Motor neuron (in vitro differentiated cells): ENCODE results near the gene PPP1R17. TPM values are rescaled to one million over a fixed set of nuclear protein-coding genes. Genes with fewer than 3 reads are reported as not detected.
A peak's percentile ranks its signal among the peaks of the same experiment; 100 is the strongest.

ENCODE experiments used
- ATAC-seq, 8 experiments: fragments of 200-7000 bp; cut with Tn5 transposase; replicated peaks in 6 of 8; 2 replicates each; pipeline ENCODE4 v1.8.0; 2021; ENCODE audit warnings: mild to moderate bottlenecking in 8 of 8, moderate library complexity in 8 of 8
- H3K27ac ChIP-seq, 2 donors: fragments of 250-450 bp; sonication (Bioruptor Pico); 2 replicates each; pipeline ENCODE4 v1.9.0; 2021; ENCODE audit warnings: antibody characterized with exemption in 2 of 2, mild to moderate bottlenecking in 2 of 2, moderate library complexity in 1 of 2
- H3K4me1 ChIP-seq, 2 donors: fragments of 250-450 bp; sonication (Bioruptor Pico); replicated peaks in 1 of 2; 2 replicates each; pipeline ENCODE4 v1.6.1; 2021; ENCODE audit warnings: antibody characterized with exemption in 2 of 2, mild to moderate bottlenecking in 2 of 2, moderate library complexity in 1 of 2
- H3K4me3 ChIP-seq, 5 donors: fragments of 250-450 bp; sonication (Bioruptor Pico); 2 replicates each; pipeline ENCODE4 v1.9.0; 2021; ENCODE audit warnings: antibody characterized with exemption in 5 of 5, mild to moderate bottlenecking in 5 of 5, moderate library complexity in 4 of 5
- WGBS, 10 experiments: fragments of 450-650 bp; shearing (Covaris generic); methylation state at CpG; one replicate each; pipeline ENCODE4 v1.0.0; 2022; 5-methylcytosine and 5-hydroxymethylcytosine counted together
- in situ Hi-C, 9 experiments: fragments of 400-800 bp; cut with MboI; loops; one replicate each; pipeline ENCODE4 v1.15.0; 2021; ENCODE audit warnings: low sequenced_read_pairs in 9 of 9, low pct_unique_long_range_greater_than_20kb in 2 of 9; ENCODE audit not compliant: unreplicated experiment in 9 of 9
- total RNA-seq, 8 experiments: library from RNA; unstranded; fragments of 300-600 nt; gene quantifications; 2 replicates each; pipeline versions ENCODE4 v1.2.3 to v1.2.4, GENCODE V29; 2022

PPP1R17 gene
- total RNA-seq = 100 to 1,000 TPM in 1 of 8 experiments, 10 to 100 TPM in 3, 1 to 10 TPM in 2, under 1 TPM in 2; 0.61 to 111 (median 13.0) TPM

- peak; percentile 71 to 89 (median 80) for ATAC-seq
- no peak within 1 kb of the TSS for H3K27ac ChIP-seq
- H3K4me1 ChIP-seq = peaks cover 35 to 65% of the 10 kb centered on the region in 2 donors
- in situ Hi-C loops = no loop called here
- peak within 1 kb of the TSS in 4 of 5 donors; percentile 10 to 37 (median 18) for H3K4me3 ChIP-seq
- WGBS, 10 experiments = 10 to 71% (median 43%) methylated on average over 1 to 12 of the region's 14 CpGs; no CpG with 5 or more reads in 2 of the 10 experiments
Measured at GRCh38 chr7:31687024-31687748, at the start of gene PPP1R17. PPP1R17 (plus strand) TSS chr7:31687215; CDS start chr7:31692442, 5,227 bp downstream.

- in situ Hi-C loops = loop anchor here in 7 of 9 experiments (10.0 to 25.0 kb wide), 5 partner anchors 94 to 653 kb away; no protein-coding TSS in a partner anchor
- ATAC-seq = no peak
- H3K4me3 ChIP-seq = no peak overlapping the region
- no peak overlapping the region for H3K27ac ChIP-seq
- no peaks in the 10 kb centered on the region for H3K4me1 ChIP-seq
- WGBS, 10 experiments = 0 to 100% (median 63%) methylated on average over 1 to 3 of the region's 3 CpGs
Measured at GRCh38 chr7:31640381-31640780, 46.6 kb upstream of the PPP1R17 start.

GRCh38 chr7:31642681-31643115 lies 44.3 kb upstream of the PPP1R17 start:
- H3K4me1 ChIP-seq = no peaks in the 10 kb centered on the region
- no peak for ATAC-seq
- in situ Hi-C loops = loop anchor here in 7 of 9 experiments (10.0 to 25.0 kb wide), 5 partner anchors 92 to 655 kb away; no protein-coding TSS in a partner anchor
- 0 to 97% (median 47%) methylated on average over 1 to 5 of the region's 5 CpGs; no CpG with 5 or more reads in 1 of the 10 experiments for WGBS, 10 experiments
- no peak overlapping the region for H3K27ac ChIP-seq
- H3K4me3 ChIP-seq = no peak overlapping the region

- Histone ChIP-seq H3K4me1 (peaks cover 5 to 15% of the 10 kb centered on the region in 2 donors), H3K27ac (no peak overlapping the region), H3K4me3 (no peak overlapping the region)
- WGBS, 10 experiments = 31 to 100% (median 82%) methylated on average over 2 to 4 of the region's 4 CpGs; no CpG with 5 or more reads in 1 of the 10 experiments
- in situ Hi-C loops = loop anchor here in 7 of 9 experiments (10.0 to 25.0 kb wide), 5 partner anchors 88 to 660 kb away; no protein-coding TSS in a partner anchor
- ATAC-seq = peak in 1 of 8 experiments; percentile 59
Measured at GRCh38 chr7:31646942-31647341, 40.1 kb upstream of the PPP1R17 start.

- H3K27ac ChIP-seq = no peak overlapping the region
- ATAC-seq = no peak
- in situ Hi-C loops = loop anchor here in 7 of 9 experiments (10.0 to 25.0 kb wide), 5 partner anchors 87 to 660 kb away; no protein-coding TSS in a partner anchor
- H3K4me1 ChIP-seq = peaks cover 5 to 15% of the 10 kb centered on the region in 2 donors
- 29 to 100% (median 76%) methylated on average over 2 to 7 of the region's 7 CpGs; no CpG with 5 or more reads in 1 of the 10 experiments for WGBS, 10 experiments
- H3K4me3 ChIP-seq = no peak overlapping the region
Measured at GRCh38 chr7:31647511-31647910, 39.5 kb upstream of the PPP1R17 start.

- no peak for ATAC-seq
- no peak overlapping the region for H3K4me3 ChIP-seq
- whole genome bisulfite sequencing, 10 experiments = 60 to 100% (median 83%) methylated on average over 1 of the region's 1 CpG; no CpG with 5 or more reads in 5 of the 10 experiments
- in situ Hi-C loops = loop anchor here in 7 of 9 experiments (10.0 to 25.0 kb wide), 5 partner anchors 87 to 661 kb away; no protein-coding TSS in a partner anchor
- no peak overlapping the region for H3K27ac ChIP-seq
- H3K4me1 ChIP-seq = peaks cover 5 to 15% of the 10 kb centered on the region in 2 donors
Measured at GRCh38 chr7:31648288-31648687, 38.7 kb upstream of the PPP1R17 start.

GRCh38 chr7:31648880-31649279 lies 38.1 kb upstream of the PPP1R17 start:
- Histone ChIP-seq H3K4me3 (no peak overlapping the region), H3K27ac (no peak overlapping the region), H3K4me1 (peaks cover 5 to 15% of the 10 kb centered on the region in 2 donors)
- in situ Hi-C loops = loop anchor here in 7 of 9 experiments (10.0 to 25.0 kb wide), 5 partner anchors 86 to 662 kb away; no protein-coding TSS in a partner anchor
- no peak for ATAC-seq
- 7 to 100% (median 69%) methylated on average over 1 to 4 of the region's 4 CpGs; no CpG with 5 or more reads in 2 of the 10 experiments for WGBS, 10 experiments

- ATAC-seq = no peak
- in situ Hi-C loops = no loop called here
- H3K4me1 ChIP-seq = peaks cover 5 to 15% of the 10 kb centered on the region in 2 donors
- 0 to 87% (median 37%) methylated on average over 2 to 7 of the region's 7 CpGs for WGBS, 10 experiments
- no peak overlapping the region for H3K27ac ChIP-seq
- H3K4me3 ChIP-seq = no peak overlapping the region
Measured at GRCh38 chr7:31651234-31652062, 35.6 kb upstream of the PPP1R17 start.

- Histone ChIP-seq H3K4me3 (no peak overlapping the region), H3K27ac (no peak overlapping the region), H3K4me1 (peaks cover 5 to 15% of the 10 kb centered on the region in 2 donors)
- ATAC-seq = no peak
- in situ Hi-C loops = no loop called here
Measured at GRCh38 chr7:31652063-31652326, 35.0 kb upstream of the PPP1R17 start.

- Histone ChIP-seq H3K4me3 (no peak overlapping the region), H3K27ac (no peak overlapping the region), H3K4me1 (no peaks in the 10 kb centered on the region)
- ATAC-seq = peak in 2 of 8 experiments; percentile 14 to 50
- in situ Hi-C loops = no loop called here
- 23 to 93% (median 60%) methylated on average over 1 to 5 of the region's 5 CpGs; no CpG with 5 or more reads in 1 of the 10 experiments for WGBS, 10 experiments
Measured at GRCh38 chr7:31663072-31663471, 23.9 kb upstream of the PPP1R17 start.

GRCh38 chr7:31664890-31665289 lies 22.1 kb upstream of the PPP1R17 start:
- in situ Hi-C loops = no loop called here
- ATAC-seq = no peak
- Histone ChIP-seq H3K4me1 (no peaks in the 10 kb centered on the region), H3K4me3 (no peak overlapping the region), H3K27ac (no peak overlapping the region)

GRCh38 chr7:31665546-31665945 lies 21.5 kb upstream of the PPP1R17 start:
- 0 to 100% (median 67%) methylated on average over 1 of the region's 1 CpG; no CpG with 5 or more reads in 3 of the 10 experiments for WGBS, 10 experiments
- H3K4me3 ChIP-seq = no peak overlapping the region
- in situ Hi-C loops = no loop called here
- H3K27ac ChIP-seq = no peak overlapping the region
- no peak for ATAC-seq
- no peaks in the 10 kb centered on the region for H3K4me1 ChIP-seq

GRCh38 chr7:31669461-31669860 lies 17.6 kb upstream of the PPP1R17 start:
- Histone ChIP-seq H3K4me3 (no peak overlapping the region), H3K27ac (no peak overlapping the region), H3K4me1 (no peaks in the 10 kb centered on the region)
- in situ Hi-C loops = no loop called here
- no peak for ATAC-seq
